Measurements from ENCODE around the gene SYP. TPM values are rescaled to one million over a fixed set of nuclear protein-coding genes. Genes with fewer than 3 reads are reported as not detected.
A peak's percentile ranks its signal among the peaks of the same experiment; 100 is the strongest.

SYP gene
- total RNA-seq, 4 donors from 2014 or later, result 2.9 to 10.5 (median 5.4) TPM

- ATAC-seq, result peak; percentile 77
- Histone ChIP-seq H3K27me3 (no peaks in the 10 kb centered on the region), H3K9me3 (no peaks in the 10 kb centered on the region), H3K4me1 (peaks cover 0 to 42% (median 3%) of the 10 kb centered on the region in 3 donors), H3K27ac (peak overlapping the region; percentile 82 to 96 (median 93)), H3K36me3 (peaks cover 0 to 32% of the 10 kb centered on the region in 2 donors), H3K4me3 (peak overlapping the region; percentile 61 to 70)
- TF ChIP-seq POLR2AphosphoS5 (IDR thresholded peaks at IDR 0.05), result peak; percentile 28
- no peak for TF ChIP-seq POLR2A (IDR thresholded peaks at IDR 0.05)
- TF ChIP-seq EP300 (IDR thresholded peaks at IDR 0.05), result no peak
- TF ChIP-seq CTCF (IDR thresholded peaks at IDR 0.05), result peak in 1 of 4 experiments; percentile 4
- WGBS, 2 donors (ENCODE audit: low coverage in 1 of 2), result 66% methylated on average over 12 of the region's 37 CpGs; no CpG with 5 or more reads in 1 of the 2 donors
Observed at GRCh38 chrX:49172280-49172780, 27.7 kb downstream of the SYP start.

- peak; percentile 39 to 47 for TF ChIP-seq POLR2A (IDR thresholded peaks at IDR 0.05)
- no peak for TF ChIP-seq EP300 (IDR thresholded peaks at IDR 0.05)
- no peak for TF ChIP-seq CTCF (IDR thresholded peaks at IDR 0.05)
- peak; percentile 83 for TF ChIP-seq POLR2AphosphoS5 (IDR thresholded peaks at IDR 0.05)
- H3K9me3 ChIP-seq, result no peaks in the 10 kb centered on the region
- H3K27me3 ChIP-seq, result no peaks in the 10 kb centered on the region
- peak within 1 kb of the TSS; percentile 82 to 96 (median 93) for H3K27ac ChIP-seq
- ATAC-seq, result peak; percentile 59
- H3K4me1 ChIP-seq, result peaks cover 0 to 41% (median 3%) of the 10 kb centered on the region in 3 donors
- peaks cover 0 to 32% of the 10 kb centered on the region in 2 donors for H3K36me3 ChIP-seq
- 32% methylated on average over 22 of the region's 46 CpGs; no CpG with 5 or more reads in 1 of the 2 donors for WGBS, 2 donors (ENCODE audit: low coverage in 1 of 2)
- peak within 1 kb of the TSS; percentile 61 to 70 for H3K4me3 ChIP-seq
Observed at GRCh38 chrX:49171752-49172279, 28.2 kb downstream of the SYP start, which contains the start of gene PLP2. Gene PLP2 (plus strand): TSS chrX:49171898. CDS start chrX:49172001, 103 bp downstream.

GRCh38 chrX:49167740-49168108 lies 32.3 kb downstream of the SYP start:
- Histone ChIP-seq H3K4me3 (peak overlapping the region; percentile 42 to 51), H3K4me1 (peaks cover 0 to 40% (median 0%) of the 10 kb centered on the region in 3 donors), H3K36me3 (no peaks in the 10 kb centered on the region), H3K9me3 (no peaks in the 10 kb centered on the region), H3K27ac (peak overlapping the region; percentile 89 to 96 (median 92)), H3K27me3 (no peaks in the 10 kb centered on the region)
- TF ChIP-seq EP300 (IDR thresholded peaks at IDR 0.05), result no peak
- TF ChIP-seq POLR2AphosphoS5 (IDR thresholded peaks at IDR 0.05), result no peak
- no peak for TF ChIP-seq POLR2A (IDR thresholded peaks at IDR 0.05)
- TF ChIP-seq CTCF (IDR thresholded peaks at IDR 0.05), result no peak
- no peak for ATAC-seq
- WGBS, 2 donors (ENCODE audit: low coverage in 1 of 2), result 53 to 71% methylated on average over 3 of the region's 3 CpGs

GRCh38 chrX:49166914-49167739 lies 32.9 kb downstream of the SYP start:
- H3K36me3 ChIP-seq, result no peaks in the 10 kb centered on the region
- H3K9me3 ChIP-seq, result no peaks in the 10 kb centered on the region
- peak overlapping the region; percentile 42 to 51 for H3K4me3 ChIP-seq
- peak overlapping the region; percentile 89 to 96 (median 92) for H3K27ac ChIP-seq
- no peaks in the 10 kb centered on the region for H3K27me3 ChIP-seq
- H3K4me1 ChIP-seq, result peaks cover 0 to 38% (median 0%) of the 10 kb centered on the region in 3 donors
- TF ChIP-seq CTCF (IDR thresholded peaks at IDR 0.05) (no peak), POLR2AphosphoS5 (IDR thresholded peaks at IDR 0.05) (peak; percentile 72), POLR2A (IDR thresholded peaks at IDR 0.05) (peak; percentile 58 to 62)
- peak; percentile 73 for ATAC-seq
- WGBS, 2 donors (ENCODE audit: low coverage in 1 of 2), result 0% methylated on average over 7 of the region's 35 CpGs; no CpG with 5 or more reads in 1 of the 2 donors
